Upper lobe of left lung (tissue), 4 donors: ENCODE results near the gene FOXD4L3.
"Not testable (repeated sequence)": the region's sequence is repeated elsewhere in the genome, so short reads cannot be mapped to it uniquely, and the experiment has no call there.

Experiments used
- EP300 ChIP-seq, 4 donors: sonication (generic); formaldehyde crosslinking; IDR thresholded peaks; one replicate each; pipeline ENCODE4 v1.5.1; 2017; ENCODE audit warnings: antibody characterized with exemption in 4 of 4, control low read depth in 2 of 4
- TF ChIP-seq, protein P1 (sequence below), 6 experiments: fragments of 450-650 bp in 4 of 6; fragments of 200-600 bp in 2 of 6; sonication (generic) in 2 of 6; IDR thresholded peaks; one replicate each; pipeline ENCODE4 v1.5.1; 2016 to 2019; ENCODE audit warnings: antibody characterized with exemption in 6 of 6

DNA sequence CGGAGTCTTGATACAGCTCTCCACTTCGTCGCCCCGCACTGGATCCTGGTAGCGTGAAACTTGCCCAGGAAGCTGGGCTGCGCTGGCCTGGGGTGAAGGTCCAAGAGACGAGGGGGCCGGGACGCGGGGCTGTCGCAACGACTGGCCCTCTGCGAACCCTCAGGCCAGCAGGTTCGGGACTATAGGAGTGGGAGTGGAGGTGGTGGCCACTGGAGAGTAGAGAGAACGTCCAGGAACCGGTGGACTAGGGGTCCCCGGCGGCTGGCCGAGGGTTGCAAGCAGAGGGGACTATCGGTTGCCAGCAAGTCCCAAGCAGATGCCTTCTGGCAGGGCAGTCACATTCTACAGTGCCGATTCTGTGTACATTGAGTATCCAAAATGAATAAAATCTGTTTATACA, 5.0 kb downstream of the FOXD4L3 start:
- not testable (repeated sequence) for TF ChIP-seq EP300 (IDR thresholded peaks at IDR 0.05)
- TF ChIP-seq, protein P1, sequence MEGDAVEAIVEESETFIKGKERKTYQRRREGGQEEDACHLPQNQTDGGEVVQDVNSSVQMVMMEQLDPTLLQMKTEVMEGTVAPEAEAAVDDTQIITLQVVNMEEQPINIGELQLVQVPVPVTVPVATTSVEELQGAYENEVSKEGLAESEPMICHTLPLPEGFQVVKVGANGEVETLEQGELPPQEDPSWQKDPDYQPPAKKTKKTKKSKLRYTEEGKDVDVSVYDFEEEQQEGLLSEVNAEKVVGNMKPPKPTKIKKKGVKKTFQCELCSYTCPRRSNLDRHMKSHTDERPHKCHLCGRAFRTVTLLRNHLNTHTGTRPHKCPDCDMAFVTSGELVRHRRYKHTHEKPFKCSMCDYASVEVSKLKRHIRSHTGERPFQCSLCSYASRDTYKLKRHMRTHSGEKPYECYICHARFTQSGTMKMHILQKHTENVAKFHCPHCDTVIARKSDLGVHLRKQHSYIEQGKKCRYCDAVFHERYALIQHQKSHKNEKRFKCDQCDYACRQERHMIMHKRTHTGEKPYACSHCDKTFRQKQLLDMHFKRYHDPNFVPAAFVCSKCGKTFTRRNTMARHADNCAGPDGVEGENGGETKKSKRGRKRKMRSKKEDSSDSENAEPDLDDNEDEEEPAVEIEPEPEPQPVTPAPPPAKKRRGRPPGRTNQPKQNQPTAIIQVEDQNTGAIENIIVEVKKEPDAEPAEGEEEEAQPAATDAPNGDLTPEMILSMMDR (IDR thresholded peaks at IDR 0.05), result not testable (repeated sequence)
